Measurements from ENCODE around the gene MGAT1.

MGAT1 gene

DNA sequence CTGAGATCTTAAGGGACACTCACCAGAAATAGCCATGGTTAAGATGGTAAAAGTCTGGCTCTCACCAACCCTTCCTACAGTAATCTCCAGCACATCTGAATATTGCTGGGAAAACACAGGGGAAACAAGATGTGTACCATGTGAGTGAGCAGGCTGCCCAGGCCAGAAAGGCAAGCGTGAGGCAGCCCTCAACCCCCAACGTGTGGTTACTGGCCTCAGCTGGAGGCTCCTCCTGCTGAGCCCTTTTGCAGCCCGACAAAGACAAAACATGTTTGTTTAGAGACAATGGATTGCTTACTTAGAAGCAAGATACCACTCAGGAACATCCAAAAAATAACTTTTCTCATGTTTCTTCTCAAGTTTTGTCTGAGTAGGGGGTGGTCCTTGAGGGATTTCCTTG is 41.8 kb upstream of the MGAT1 start:
- peaks cover 23% of the 10 kb centered on the region for H3K36me3 ChIP-seq (ENCODE audit: insufficient read depth, low read length)
- TF ChIP-seq, protein P1, sequence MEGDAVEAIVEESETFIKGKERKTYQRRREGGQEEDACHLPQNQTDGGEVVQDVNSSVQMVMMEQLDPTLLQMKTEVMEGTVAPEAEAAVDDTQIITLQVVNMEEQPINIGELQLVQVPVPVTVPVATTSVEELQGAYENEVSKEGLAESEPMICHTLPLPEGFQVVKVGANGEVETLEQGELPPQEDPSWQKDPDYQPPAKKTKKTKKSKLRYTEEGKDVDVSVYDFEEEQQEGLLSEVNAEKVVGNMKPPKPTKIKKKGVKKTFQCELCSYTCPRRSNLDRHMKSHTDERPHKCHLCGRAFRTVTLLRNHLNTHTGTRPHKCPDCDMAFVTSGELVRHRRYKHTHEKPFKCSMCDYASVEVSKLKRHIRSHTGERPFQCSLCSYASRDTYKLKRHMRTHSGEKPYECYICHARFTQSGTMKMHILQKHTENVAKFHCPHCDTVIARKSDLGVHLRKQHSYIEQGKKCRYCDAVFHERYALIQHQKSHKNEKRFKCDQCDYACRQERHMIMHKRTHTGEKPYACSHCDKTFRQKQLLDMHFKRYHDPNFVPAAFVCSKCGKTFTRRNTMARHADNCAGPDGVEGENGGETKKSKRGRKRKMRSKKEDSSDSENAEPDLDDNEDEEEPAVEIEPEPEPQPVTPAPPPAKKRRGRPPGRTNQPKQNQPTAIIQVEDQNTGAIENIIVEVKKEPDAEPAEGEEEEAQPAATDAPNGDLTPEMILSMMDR (IDR thresholded peaks at IDR 0.05; ENCODE audit: borderline replicate concordance, extremely low read depth, low read length, poor library complexity, severe bottlenecking): no peak
- no peak for TF ChIP-seq EZH2 (IDR thresholded peaks at IDR 0.05; ENCODE audit: borderline replicate concordance, low read depth, low read length, severe bottlenecking)
- no peaks in the 10 kb centered on the region for H3K27me3 ChIP-seq (ENCODE audit: insufficient read depth, low read length, poor library complexity)
- no peak overlapping the region for H3K4me2 ChIP-seq (ENCODE audit: insufficient read depth, low read length)
- no peak for ATAC-seq (ENCODE audit: insufficient read depth, low read depth)
- peaks cover 7% of the 10 kb centered on the region for H3K9me3 ChIP-seq (ENCODE audit: insufficient read depth, low read length, severe bottlenecking)
- no peak overlapping the region for H3K9ac ChIP-seq (ENCODE audit: low read depth, low read length)
- H3K79me2 ChIP-seq (ENCODE audit: insufficient read depth, low read length): no peaks in the 10 kb centered on the region
- no peak overlapping the region for H2AFZ ChIP-seq (ENCODE audit: low read depth, low read length)
- H3K27ac ChIP-seq (ENCODE audit: low read length): no peak overlapping the region
- no peaks in the 10 kb centered on the region for H3K4me1 ChIP-seq (ENCODE audit: insufficient read depth, low read length)
- no peak overlapping the region for H3K4me3 ChIP-seq (ENCODE audit: low read depth in 1 of 2, low read length in 2 of 2)
- no peak for DNase-seq
- H4K20me1 ChIP-seq (ENCODE audit: insufficient read depth, low read length): no peaks in the 10 kb centered on the region

DNA sequence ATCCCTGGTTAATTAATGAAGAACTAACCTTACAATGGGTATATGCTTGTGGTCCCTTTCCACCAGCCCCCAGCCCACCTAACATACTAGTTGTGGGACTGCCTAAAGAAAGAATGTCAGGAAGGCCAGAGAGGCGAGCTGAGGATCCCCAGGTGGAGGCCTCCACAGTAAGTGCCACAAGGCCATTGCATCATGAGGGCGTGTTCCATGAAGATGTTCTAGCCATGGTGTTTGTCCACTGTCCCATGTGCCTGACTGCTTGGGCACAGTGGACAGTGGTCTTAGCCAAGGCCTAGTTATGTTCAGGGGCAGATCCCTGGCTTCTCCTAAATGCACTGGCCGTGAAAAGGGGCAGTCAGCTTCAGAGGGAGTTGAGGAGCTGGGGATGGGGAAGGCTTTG is 37.3 kb upstream of the MGAT1 start:
- Histone ChIP-seq H3K79me2 (ENCODE audit: insufficient read depth, low read length) (no peaks in the 10 kb centered on the region), H3K27me3 (ENCODE audit: insufficient read depth, low read length, poor library complexity) (no peaks in the 10 kb centered on the region), H3K36me3 (ENCODE audit: insufficient read depth, low read length) (peaks cover 12% of the 10 kb centered on the region), H3K9me3 (ENCODE audit: insufficient read depth, low read length, severe bottlenecking) (no peaks in the 10 kb centered on the region), H3K4me3 (ENCODE audit: low read depth in 1 of 2, low read length in 2 of 2) (no peak overlapping the region), H3K4me2 (ENCODE audit: insufficient read depth, low read length) (no peak overlapping the region), H4K20me1 (ENCODE audit: insufficient read depth, low read length) (no peaks in the 10 kb centered on the region), H3K27ac (ENCODE audit: low read length) (no peak overlapping the region), H2AFZ (ENCODE audit: low read depth, low read length) (no peak overlapping the region), H3K4me1 (ENCODE audit: insufficient read depth, low read length) (no peaks in the 10 kb centered on the region), H3K9ac (ENCODE audit: low read depth, low read length) (no peak overlapping the region)
- TF ChIP-seq, protein P1 (IDR thresholded peaks at IDR 0.05; ENCODE audit: borderline replicate concordance, extremely low read depth, low read length, poor library complexity, severe bottlenecking): no peak
- TF ChIP-seq EZH2 (IDR thresholded peaks at IDR 0.05; ENCODE audit: borderline replicate concordance, low read depth, low read length, severe bottlenecking): no peak
- no peak for ATAC-seq (ENCODE audit: insufficient read depth, low read depth)
- DNase-seq: no peak

DNA sequence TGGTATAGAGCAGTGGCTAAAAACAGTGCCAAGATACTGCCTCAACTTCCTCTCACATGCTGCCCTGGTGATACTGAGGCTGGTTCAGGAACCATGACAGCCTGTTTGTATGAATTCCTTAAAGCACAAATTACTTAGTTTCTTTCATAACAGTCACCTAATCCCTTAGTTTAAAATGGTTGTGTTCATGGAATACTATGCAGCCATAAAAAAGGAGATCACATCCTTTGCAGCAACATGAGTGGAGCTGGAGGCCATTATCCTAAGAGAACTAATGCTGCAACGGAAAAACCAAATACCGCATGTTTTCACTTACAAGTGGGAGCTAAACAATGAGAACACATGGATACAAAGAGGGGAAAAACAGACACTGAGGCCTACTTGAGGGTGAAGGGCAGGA is 36.6 kb upstream of the MGAT1 start:
- H3K4me1 ChIP-seq (ENCODE audit: insufficient read depth, low read length): no peaks in the 10 kb centered on the region
- DNase-seq (no peak), ATAC-seq (ENCODE audit: insufficient read depth, low read depth) (no peak)
- no peaks in the 10 kb centered on the region for H3K9me3 ChIP-seq (ENCODE audit: insufficient read depth, low read length, severe bottlenecking)
- H3K36me3 ChIP-seq (ENCODE audit: insufficient read depth, low read length): peaks cover 19% of the 10 kb centered on the region
- no peak overlapping the region for H2AFZ ChIP-seq (ENCODE audit: low read depth, low read length)
- no peak overlapping the region for H3K27ac ChIP-seq (ENCODE audit: low read length)
- H3K4me2 ChIP-seq (ENCODE audit: insufficient read depth, low read length): no peak overlapping the region
- H4K20me1 ChIP-seq (ENCODE audit: insufficient read depth, low read length): no peaks in the 10 kb centered on the region
- H3K4me3 ChIP-seq (ENCODE audit: low read depth in 1 of 2, low read length in 2 of 2): no peak overlapping the region
- TF ChIP-seq EZH2 (IDR thresholded peaks at IDR 0.05; ENCODE audit: borderline replicate concordance, low read depth, low read length, severe bottlenecking): no peak
- TF ChIP-seq, protein P1 (IDR thresholded peaks at IDR 0.05; ENCODE audit: borderline replicate concordance, extremely low read depth, low read length, poor library complexity, severe bottlenecking): no peak
- H3K9ac ChIP-seq (ENCODE audit: low read depth, low read length): no peak overlapping the region
- H3K79me2 ChIP-seq (ENCODE audit: insufficient read depth, low read length): no peaks in the 10 kb centered on the region
- H3K27me3 ChIP-seq (ENCODE audit: insufficient read depth, low read length, poor library complexity): no peaks in the 10 kb centered on the region

DNA sequence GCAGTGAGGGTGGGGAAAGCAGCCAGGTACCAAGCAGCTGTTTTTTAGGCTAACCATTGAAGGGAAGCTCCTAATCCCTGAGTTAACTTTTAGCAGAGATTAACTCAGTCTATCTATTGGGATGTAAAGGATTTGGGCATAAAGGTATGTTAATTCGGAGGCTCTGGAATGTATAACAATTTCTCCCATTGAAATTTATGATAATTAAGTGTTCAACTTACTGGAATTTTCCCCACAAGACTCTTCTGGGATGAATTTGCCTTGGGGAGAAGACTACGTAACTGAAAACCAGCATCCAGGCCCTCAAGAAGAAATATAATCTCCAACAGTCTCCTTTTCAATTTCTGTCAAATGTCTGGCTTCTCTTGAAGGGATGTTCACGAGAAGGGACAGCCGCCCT is 34.9 kb upstream of the MGAT1 start:
- TF ChIP-seq, protein P1 (IDR thresholded peaks at IDR 0.05; ENCODE audit: borderline replicate concordance, extremely low read depth, low read length, poor library complexity, severe bottlenecking): no peak
- no peak for TF ChIP-seq EZH2 (IDR thresholded peaks at IDR 0.05; ENCODE audit: borderline replicate concordance, low read depth, low read length, severe bottlenecking)
- H3K9me3 ChIP-seq (ENCODE audit: insufficient read depth, low read length, severe bottlenecking): no peaks in the 10 kb centered on the region
- no peak overlapping the region for H3K4me3 ChIP-seq (ENCODE audit: low read depth in 1 of 2, low read length in 2 of 2)
- DNase-seq (no peak), ATAC-seq (ENCODE audit: insufficient read depth, low read depth) (no peak)
- H3K27ac ChIP-seq (ENCODE audit: low read length): no peak overlapping the region
- H3K36me3 ChIP-seq (ENCODE audit: insufficient read depth, low read length): peaks cover 20% of the 10 kb centered on the region
- no peak overlapping the region for H3K4me2 ChIP-seq (ENCODE audit: insufficient read depth, low read length)
- H3K79me2 ChIP-seq (ENCODE audit: insufficient read depth, low read length): peaks cover 9% of the 10 kb centered on the region
- H3K4me1 ChIP-seq (ENCODE audit: insufficient read depth, low read length): peaks cover 10% of the 10 kb centered on the region
- no peak overlapping the region for H3K9ac ChIP-seq (ENCODE audit: low read depth, low read length)
- H3K27me3 ChIP-seq (ENCODE audit: insufficient read depth, low read length, poor library complexity): no peaks in the 10 kb centered on the region
- H2AFZ ChIP-seq (ENCODE audit: low read depth, low read length): no peak overlapping the region
- no peaks in the 10 kb centered on the region for H4K20me1 ChIP-seq (ENCODE audit: insufficient read depth, low read length)
